Progenitor cell of endocrine pancreas (in vitro differentiated cells): Measurements from ENCODE around the gene TNFRSF18. TPM values are rescaled to one million over a fixed set of nuclear protein-coding genes. Genes with fewer than 3 reads are reported as not detected.
A peak's percentile ranks its signal among the peaks of the same experiment; 100 is the strongest.

ENCODE experiments used
- DNase-seq: peaks from one replicate; pipeline ENCODE4 v3.0.0; 2021; ENCODE audit warnings: low spot score; ENCODE audit not compliant: unreplicated experiment
- H3K27ac Mint-ChIP-seq: 2 replicates; pipeline ENCODE4 v1.8.0; 2021; ENCODE audit warnings: mild to moderate bottlenecking, moderate library complexity, mixed read lengths
- H3K27me3 Mint-ChIP-seq: 2 replicates; pipeline ENCODE4 v1.8.0; 2021; ENCODE audit warnings: mixed read lengths
- H3K36me3 Mint-ChIP-seq: 2 replicates; pipeline ENCODE4 v1.8.0; 2022; ENCODE audit warnings: mixed read lengths; ENCODE audit not compliant: insufficient read depth
- H3K4me1 Mint-ChIP-seq: 2 replicates; pipeline ENCODE4 v1.8.0; 2021; ENCODE audit warnings: low read depth, mixed read lengths
- H3K4me3 Mint-ChIP-seq: 2 replicates; pipeline ENCODE4 v1.8.0; 2021; ENCODE audit warnings: low read depth, mild to moderate bottlenecking, moderate library complexity, mixed read lengths
- H3K9me3 Mint-ChIP-seq: 2 replicates; pipeline ENCODE4 v1.8.0; 2021; ENCODE audit warnings: low read depth, mixed read lengths
- CTCF ChIP-seq: fragments of 200-600 bp; sonication (generic); IDR thresholded peaks from one replicate; pipeline ENCODE4 v1.5.0; 2021; ENCODE audit warnings: antibody characterized with exemption, mild to moderate bottlenecking; ENCODE audit not compliant: unreplicated experiment
- long read RNA-seq: library from polyadenylated mRNA; unstranded; transcript quantifications from one replicate; pipeline ENCODE4 v2.0.0, GENCODE V29; 2020
- total RNA-seq: library from RNA; stranded (reverse); gene quantifications from 2 replicates; pipeline ENCODE4 v1.2.1, GENCODE V29; 2021

Gene TNFRSF18
- 0.48 TPM in 1 of 2 replicates, not detected in the other for total RNA-seq
- long read RNA-seq, result 0 reads

- DNase-seq, result no peak
- H3K4me3 Mint-ChIP-seq, result peak within 1 kb of the TSS; percentile 16
- H3K4me1 Mint-ChIP-seq, result no peaks in the 10 kb centered on the region
Observed at GRCh38 chr1:1206376-1206965, at the start of gene TNFRSF18. Gene TNFRSF18, minus strand, starts transcription at chr1:1206592. Its CDS starts 21 bp downstream, at chr1:1206571.

GRCh38 chr1:1255611-1256010, 49.2 kb upstream of the TNFRSF18 start:
- Mint-ChIP-seq H3K27me3 (no peaks in the 10 kb centered on the region), H3K4me1 (no peaks in the 10 kb centered on the region), H3K9me3 (no peaks in the 10 kb centered on the region), H3K4me3 (no peak overlapping the region), H3K27ac (no peak overlapping the region), H3K36me3 (peaks cover 22% of the 10 kb centered on the region)
- no peak for TF ChIP-seq CTCF
- DNase-seq, result no peak

More at GRCh38 chr1:1206376-1206965, at the start of gene TNFRSF18:
- Mint-ChIP-seq H3K27me3 (peaks cover 6% of the 10 kb centered on the region), H3K36me3 (no peaks in the 10 kb centered on the region), H3K27ac (no peak within 1 kb of the TSS), H3K9me3 (no peaks in the 10 kb centered on the region)
- TF ChIP-seq CTCF, result no peak

- no peak for DNase-seq
- no peaks in the 10 kb centered on the region for H3K4me1 Mint-ChIP-seq
- TF ChIP-seq CTCF, result no peak
- no peak overlapping the region for H3K4me3 Mint-ChIP-seq
- H3K27me3 Mint-ChIP-seq, result no peaks in the 10 kb centered on the region
- no peaks in the 10 kb centered on the region for H3K9me3 Mint-ChIP-seq
- no peak overlapping the region for H3K27ac Mint-ChIP-seq
- peaks cover 22% of the 10 kb centered on the region for H3K36me3 Mint-ChIP-seq
Observed at GRCh38 chr1:1255078-1255477, 48.7 kb upstream of the TNFRSF18 start.

DNA sequence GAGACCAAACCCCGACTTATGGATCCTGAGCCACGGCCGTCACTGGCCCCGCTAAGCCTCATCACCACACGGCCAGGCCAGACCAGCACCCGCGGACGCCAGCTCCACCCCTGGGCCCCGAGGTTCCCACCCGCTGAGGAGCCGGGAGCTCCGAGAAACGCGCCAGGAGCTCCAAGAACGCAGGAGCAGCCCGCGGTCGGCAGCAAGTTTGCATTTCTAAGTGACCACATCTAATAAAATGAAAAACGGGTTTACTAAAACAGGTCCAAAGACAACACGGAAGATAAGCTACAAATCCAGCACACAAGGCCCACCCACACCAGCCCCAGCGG, 48.2 kb upstream of the TNFRSF18 start:
- no peaks in the 10 kb centered on the region for H3K4me1 Mint-ChIP-seq
- no peak overlapping the region for H3K4me3 Mint-ChIP-seq
- H3K36me3 Mint-ChIP-seq, result peaks cover 18% of the 10 kb centered on the region
- no peak for DNase-seq
- no peak for TF ChIP-seq CTCF
- no peaks in the 10 kb centered on the region for H3K9me3 Mint-ChIP-seq
- H3K27me3 Mint-ChIP-seq, result no peaks in the 10 kb centered on the region
- no peak overlapping the region for H3K27ac Mint-ChIP-seq

DNA sequence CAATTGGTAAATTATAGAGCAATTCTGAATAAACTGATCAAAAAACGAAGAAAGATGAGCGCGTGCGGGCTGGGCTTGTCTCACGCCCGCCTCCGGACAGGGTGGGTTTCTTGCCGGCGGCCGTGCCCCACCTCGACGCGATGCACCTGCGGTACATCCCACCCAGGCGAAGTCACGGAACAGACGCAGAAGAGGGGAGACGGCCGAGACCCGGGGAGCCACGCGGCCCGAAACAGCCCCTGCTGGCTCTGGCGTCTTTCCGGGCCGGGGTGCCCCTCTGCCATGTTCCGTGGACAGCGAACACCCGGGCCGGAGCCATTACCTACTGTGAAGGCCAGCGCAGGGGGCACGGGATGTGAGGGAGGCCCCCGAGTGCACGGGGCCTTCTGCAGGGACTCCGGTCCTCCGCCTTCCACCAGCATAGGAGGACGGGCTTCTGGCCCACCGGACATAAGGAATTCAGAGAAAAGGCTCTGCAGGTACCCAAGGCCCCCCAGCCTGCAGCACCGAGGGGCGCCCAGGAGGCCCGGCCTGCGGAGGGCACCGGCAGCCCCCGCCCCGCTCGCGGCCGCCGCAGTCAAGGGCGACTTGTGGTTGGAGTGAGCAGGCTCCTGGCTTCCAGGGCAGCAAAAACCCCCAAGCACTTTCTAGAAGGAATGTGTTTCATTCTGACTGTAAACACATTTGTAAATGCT, 47.7 kb upstream of the TNFRSF18 start:
- no peak overlapping the region for H3K4me3 Mint-ChIP-seq
- no peak overlapping the region for H3K27ac Mint-ChIP-seq
- DNase-seq, result no peak
- no peaks in the 10 kb centered on the region for H3K9me3 Mint-ChIP-seq
- H3K36me3 Mint-ChIP-seq, result peaks cover 17% of the 10 kb centered on the region
- H3K27me3 Mint-ChIP-seq, result no peaks in the 10 kb centered on the region
- no peak for TF ChIP-seq CTCF
- H3K4me1 Mint-ChIP-seq, result no peaks in the 10 kb centered on the region
